Stomach (tissue), 4 donors: ENCODE results near the gene SDR9C7.

Source experiments
- CTCF ChIP-seq, 7 experiments: fragments of 450-650 bp in 4 of 7; fragments of 200-600 bp in 3 of 7; sonication (generic) in 3 of 7; IDR thresholded peaks; one replicate each; pipeline ENCODE4 v1.5.1; 2016 to 2019; ENCODE audit warnings: antibody characterized with exemption in 7 of 7, control low read depth in 2 of 7, mild to moderate bottlenecking in 1 of 7
- POLR2A ChIP-seq, 4 donors: fragments of 450-650 bp; IDR thresholded peaks; one replicate each; pipeline ENCODE4 v1.6.1; 2016; ENCODE audit warnings: antibody characterized with exemption in 4 of 4, control low read depth in 2 of 4, mild to moderate bottlenecking in 1 of 4, moderate library complexity in 1 of 4

GRCh38 chr12:56947633-56948456 is 13.6 kb upstream of the SDR9C7 start:
- TF ChIP-seq POLR2A (IDR thresholded peaks at IDR 0.05) (no peak), CTCF (IDR thresholded peaks at IDR 0.05) (no peak)
